ENCODE data around the gene SNAP91.
A peak's percentile ranks its signal among the peaks of the same experiment; 100 is the strongest.
"Not testable (repeated sequence)": the region's sequence is repeated elsewhere in the genome, so short reads cannot be mapped to it uniquely, and the experiment has no call there.

Gene SNAP91

DNA sequence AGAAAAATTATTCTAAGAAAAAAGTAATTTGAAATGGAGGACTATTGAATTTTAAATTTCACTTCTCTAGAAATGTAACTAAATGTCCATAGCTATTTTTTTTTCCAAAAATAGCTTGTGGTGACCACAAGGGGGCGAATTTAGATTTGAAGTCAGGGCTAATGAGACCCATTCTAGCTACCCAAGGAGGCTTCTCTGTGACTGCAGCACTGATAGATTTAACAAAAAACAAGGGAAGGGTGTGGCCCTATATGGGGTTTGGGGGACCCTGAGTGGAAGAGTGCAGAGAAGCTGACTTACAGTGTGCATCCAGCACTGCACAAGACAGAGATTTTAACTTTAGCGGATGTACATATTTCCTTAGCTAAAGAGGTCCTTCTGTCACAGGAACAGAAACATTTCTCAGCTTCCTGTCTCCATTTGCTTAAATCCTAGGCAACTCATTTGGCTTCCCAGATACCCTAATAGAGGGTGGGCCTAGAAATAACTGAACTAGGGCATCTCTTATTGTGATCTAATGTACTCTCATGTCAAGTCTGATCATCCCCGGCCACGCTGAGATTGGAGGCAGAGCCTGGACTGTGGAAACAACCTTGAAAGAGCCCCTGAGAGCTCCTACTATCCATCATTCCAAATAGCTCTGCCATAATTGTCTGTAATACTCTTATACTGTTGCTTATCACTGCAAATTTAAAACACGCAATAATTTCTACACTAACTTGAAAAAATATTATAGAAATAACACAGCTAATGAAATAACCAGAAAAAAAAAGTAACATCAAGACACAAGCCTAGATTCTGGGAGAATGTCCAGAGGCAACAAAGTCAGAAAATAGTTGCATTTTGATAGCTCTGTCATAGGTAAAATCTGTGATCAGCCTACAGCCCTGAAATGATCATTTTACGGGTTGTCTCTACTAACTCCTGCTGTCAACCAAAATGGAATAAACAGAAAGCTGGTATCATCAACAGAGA, 93.6 kb downstream of the SNAP91 start:
- peak; percentile 38 for DNase-seq (ENCODE audit: low spot score)

- DNase-seq (ENCODE audit: low spot score), result no peak
Measured at GRCh38 chr6:83613378-83613777, 95.5 kb downstream of the SNAP91 start.

DNA sequence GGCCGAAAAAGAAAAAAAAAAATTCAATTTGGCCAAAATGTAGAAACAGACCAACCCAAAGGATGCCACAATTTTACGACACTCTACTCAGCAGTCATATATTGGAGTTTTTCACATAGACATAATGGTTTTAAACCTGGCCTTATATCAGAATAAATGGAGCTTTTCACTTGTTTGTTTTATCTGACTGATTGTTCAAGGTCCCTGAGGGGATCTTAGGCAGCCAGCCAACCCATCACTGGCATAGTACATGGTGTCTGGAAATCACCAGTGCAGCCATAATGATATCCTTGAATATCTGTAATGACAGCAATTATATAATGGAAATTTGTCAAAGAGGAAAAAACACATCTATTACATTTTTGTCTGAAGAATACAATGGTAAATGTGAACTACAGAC, 99.7 kb downstream of the SNAP91 start:
- no peak for DNase-seq (ENCODE audit: low spot score)

GRCh38 chr6:83605517-83605916, 103.4 kb downstream of the SNAP91 start:
- no peak for DNase-seq (ENCODE audit: low spot score)

GRCh38 chr6:83603551-83603950, 105.3 kb downstream of the SNAP91 start:
- no peak for DNase-seq (ENCODE audit: low spot score)

DNA sequence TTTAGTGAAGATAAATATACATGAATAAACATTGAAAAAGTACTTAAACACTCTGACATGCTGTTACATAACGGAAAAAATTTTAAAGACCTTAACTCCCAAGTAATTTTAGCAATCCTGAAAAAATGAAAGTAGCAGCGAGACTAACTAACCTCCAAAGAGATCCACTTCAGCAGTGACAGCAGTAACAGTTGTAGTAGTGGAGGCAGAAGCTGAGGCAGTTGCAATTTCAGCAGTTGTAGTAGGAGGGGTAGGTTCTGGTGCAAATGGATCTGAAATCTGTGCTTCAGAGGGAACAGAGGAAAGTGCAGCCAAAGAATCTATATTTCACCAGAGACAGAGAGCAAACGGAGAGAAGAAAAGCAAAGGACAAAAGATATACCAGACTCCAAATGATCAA, 107.8 kb downstream of the SNAP91 start:
- no peak for DNase-seq (ENCODE audit: low spot score)

GRCh38 chr6:83600459-83600858, 108.4 kb downstream of the SNAP91 start:
- no peak for DNase-seq (ENCODE audit: low spot score)

DNA sequence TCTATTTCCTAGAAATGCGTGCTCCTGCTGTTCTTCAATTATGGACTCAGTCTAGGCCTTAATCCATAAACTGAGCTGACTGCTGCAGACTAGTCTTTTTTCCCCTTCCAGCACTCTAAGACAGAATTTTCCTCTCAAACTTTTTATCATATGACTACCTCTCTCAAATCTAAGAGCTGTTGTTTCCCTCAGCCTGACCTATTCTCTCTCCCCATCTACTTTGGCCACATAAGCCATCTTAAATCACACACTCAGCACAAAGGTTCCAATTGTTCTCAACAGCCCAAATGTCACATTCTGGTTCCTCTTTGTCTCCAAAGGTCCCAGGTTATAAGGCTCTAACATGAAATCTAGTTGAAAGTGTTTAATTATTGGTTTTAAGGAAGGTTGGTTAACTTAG, 111.4 kb downstream of the SNAP91 start:
- DNase-seq (ENCODE audit: low spot score), result peak; percentile 12

DNA sequence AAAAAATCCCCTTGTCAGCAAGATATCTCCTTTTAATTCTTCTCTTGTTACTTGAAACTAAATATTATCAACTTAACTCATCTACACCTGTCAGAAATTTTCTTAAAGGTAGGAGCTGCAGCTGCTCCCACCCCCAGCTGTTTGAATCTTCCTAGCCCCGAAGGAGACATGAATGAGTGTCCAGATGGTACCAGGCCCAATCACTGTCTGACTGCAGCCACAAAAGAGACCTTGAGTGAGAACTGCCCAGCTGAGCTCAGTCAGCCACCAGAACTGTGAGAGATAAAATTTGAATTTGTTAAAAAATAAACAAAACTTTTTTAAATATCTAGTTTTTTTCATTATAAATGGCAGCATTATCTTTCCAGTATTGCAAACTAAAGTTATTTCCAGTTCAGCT, 111.8 kb downstream of the SNAP91 start:
- peak; percentile 21 for DNase-seq (ENCODE audit: low spot score)

GRCh38 chr6:83594941-83595340, 114.0 kb downstream of the SNAP91 start:
- DNase-seq (ENCODE audit: low spot score), result no peak

DNA sequence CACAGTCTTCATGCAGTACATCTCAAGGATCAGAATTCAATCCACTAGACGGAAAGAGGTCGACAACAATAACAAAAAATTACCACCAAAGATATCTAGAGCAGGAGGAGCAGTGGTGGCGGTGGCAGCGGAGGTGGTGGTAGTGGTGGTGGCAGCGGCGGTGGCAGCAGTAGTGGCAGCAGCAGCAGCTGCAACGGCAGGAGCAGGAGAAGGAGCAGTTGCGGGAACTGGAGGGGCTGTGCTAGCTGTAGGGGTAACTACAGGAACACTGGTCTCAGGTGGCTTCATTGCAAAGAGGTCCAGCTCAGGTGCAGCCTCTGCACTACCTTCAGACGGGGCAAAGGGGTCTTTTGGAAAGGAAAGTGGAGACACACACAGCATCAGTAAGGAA, 115.5 kb downstream of the SNAP91 start:
- no peak for DNase-seq (ENCODE audit: low spot score)

DNA sequence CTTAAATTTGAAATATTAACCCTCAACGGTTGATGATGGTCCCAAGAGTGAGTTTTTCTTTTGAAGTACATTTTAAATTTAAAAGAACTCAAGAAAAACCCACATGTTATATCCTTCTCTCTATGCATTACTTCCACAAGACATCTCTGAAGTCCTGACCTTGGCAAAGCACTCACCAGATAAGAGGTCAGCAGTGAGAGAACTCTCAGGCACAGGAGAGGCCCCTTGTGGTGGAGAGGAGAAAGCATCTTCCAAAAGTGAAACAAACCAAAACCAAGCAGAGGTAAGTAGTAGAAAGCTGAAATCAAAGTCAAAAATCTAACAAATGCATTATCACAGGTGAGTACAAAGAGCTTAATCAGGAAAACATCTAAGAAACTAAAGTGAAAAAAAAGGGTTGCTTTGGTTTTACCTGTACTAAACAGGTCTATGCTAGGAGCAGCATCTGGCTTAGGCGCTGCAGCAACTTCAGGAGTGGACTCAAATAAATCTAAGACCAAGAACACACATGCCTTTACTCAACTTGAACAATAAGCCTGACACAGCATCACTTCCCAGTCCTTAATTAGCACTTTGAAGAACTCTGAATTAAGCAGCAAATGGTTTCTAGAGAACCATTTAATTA, 116.0 kb downstream of the SNAP91 start:
- DNase-seq (ENCODE audit: low spot score), result no peak

- no peak for DNase-seq (ENCODE audit: low spot score)
Measured at GRCh38 chr6:83590416-83590815, 118.5 kb downstream of the SNAP91 start.

GRCh38 chr6:83589076-83589475, 119.8 kb downstream of the SNAP91 start:
- DNase-seq (ENCODE audit: low spot score), result no peak

DNA sequence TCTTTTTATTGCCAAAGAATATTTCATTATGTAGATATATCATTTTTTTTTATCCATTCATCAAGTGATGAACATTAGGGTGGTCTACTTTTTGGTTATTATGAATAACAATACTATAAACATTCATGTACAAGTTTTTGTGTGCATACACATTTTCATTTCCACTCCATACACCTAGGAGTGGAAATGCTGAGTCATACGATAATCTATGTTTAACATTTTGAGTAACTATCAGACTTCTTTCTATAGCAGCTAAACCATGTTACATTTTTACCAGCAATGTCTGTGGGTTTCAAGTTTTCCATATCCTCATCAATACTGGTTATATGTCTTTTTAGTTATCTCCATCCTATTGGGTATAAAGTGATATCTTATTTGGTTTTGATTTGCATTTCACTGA, 130.8 kb downstream of the SNAP91 start:
- DNase-seq (ENCODE audit: low spot score), result no peak

- no peak for DNase-seq (ENCODE audit: low spot score)
Measured at GRCh38 chr6:83574783-83575182, 134.1 kb downstream of the SNAP91 start.

DNA sequence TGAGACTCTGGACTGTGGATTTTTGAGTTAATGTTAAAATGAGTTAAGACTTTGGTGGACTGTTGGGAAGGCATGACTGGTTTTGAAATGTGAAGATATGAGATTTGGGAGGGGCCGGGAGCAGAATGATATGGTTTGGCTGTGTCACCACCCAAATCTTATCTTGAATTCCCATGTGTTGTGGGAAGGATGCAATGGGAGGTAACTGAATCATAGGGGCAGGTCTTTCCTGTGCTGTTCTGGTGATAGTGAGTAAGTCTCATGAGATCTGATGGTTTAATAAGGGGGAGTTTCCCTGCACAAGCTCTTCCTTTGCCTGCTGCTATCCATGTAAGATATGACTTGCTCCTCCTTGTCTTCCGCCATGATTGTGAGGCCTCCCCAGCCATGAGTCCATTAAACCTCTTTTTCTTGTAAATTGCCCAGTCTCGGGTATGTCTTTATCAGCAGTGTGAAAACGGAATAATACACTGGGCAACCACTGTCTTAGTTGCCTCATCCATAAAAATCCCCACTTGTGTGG, 137.2 kb downstream of the SNAP91 start:
- not testable (repeated sequence) for DNase-seq (ENCODE audit: low spot score)

GRCh38 chr6:83558975-83559374, 149.9 kb downstream of the SNAP91 start:
- no peak for DNase-seq (ENCODE audit: low spot score)

DNA sequence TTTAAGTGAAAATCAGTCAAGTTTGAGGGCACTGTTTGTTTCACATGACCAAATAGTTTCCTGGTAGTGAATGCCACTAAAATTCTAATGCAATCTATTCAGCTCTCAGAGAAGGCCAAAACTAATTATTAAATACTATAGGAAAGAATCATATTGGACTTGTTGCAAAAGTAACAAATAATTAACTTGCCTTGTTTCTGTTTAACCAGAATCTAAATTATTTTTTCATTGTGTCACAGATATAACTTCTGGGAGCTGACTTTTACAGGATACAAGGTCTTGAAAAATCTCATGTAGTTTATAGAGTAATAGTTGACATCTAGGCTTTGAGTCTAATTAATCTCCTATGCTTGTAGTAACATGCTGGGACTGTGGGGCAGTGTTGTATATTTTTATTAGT, 152.0 kb downstream of the SNAP91 start:
- no peak for DNase-seq (ENCODE audit: low spot score)

GRCh38 chr6:83551748-83552147, 157.2 kb downstream of the SNAP91 start:
- DNase-seq (ENCODE audit: low spot score), result not testable (repeated sequence)

- DNase-seq (ENCODE audit: low spot score), result not testable (repeated sequence)
Measured at GRCh38 chr6:83550482-83550881, 158.4 kb downstream of the SNAP91 start.

- no peak for DNase-seq (ENCODE audit: low spot score)
Measured at GRCh38 chr6:83546636-83547035, 162.3 kb downstream of the SNAP91 start.

DNA sequence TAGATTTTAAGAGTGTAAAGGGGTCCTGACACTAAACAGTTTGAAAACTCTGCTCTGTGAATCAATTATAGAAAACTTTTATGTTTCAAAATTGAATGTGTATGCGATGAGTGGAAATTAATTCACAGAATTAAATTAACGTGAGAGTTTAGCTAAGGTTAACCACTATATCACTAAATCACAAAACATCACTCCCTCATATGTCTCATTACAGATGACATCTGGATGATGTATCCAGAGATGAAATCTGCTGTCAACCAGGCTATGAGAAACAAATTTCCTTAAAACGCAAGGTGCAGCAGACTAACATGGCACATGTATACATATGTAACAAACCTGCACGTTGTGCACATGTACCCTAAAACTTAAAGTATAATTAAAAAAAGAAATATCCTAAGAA, 169.2 kb downstream of the SNAP91 start:
- no peak for DNase-seq (ENCODE audit: low spot score)
